ENCODE results near the gene PPP1CB.

DNA sequence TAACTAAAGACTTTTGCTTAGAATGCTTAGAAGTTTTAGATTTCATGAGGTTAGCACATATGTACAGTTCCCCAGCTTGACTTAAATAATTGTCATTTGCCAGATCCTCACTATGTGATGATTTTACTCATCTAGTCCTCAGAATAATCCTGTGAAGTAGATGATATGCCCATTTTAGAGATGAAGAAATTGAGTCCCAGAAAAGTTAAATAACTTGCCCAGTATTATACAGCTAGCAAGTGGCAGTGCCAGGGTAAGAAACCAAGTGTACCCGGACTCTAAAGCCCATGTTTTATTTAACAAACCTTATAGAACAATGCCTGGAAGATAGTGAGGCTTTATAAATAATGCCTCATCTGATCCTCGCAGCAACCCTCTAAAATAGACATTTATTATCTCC is 87.3 kb downstream of the PPP1CB start:
- no peak for TF ChIP-seq POLR2A (IDR thresholded peaks at IDR 0.05)
- TF ChIP-seq, protein P1, sequence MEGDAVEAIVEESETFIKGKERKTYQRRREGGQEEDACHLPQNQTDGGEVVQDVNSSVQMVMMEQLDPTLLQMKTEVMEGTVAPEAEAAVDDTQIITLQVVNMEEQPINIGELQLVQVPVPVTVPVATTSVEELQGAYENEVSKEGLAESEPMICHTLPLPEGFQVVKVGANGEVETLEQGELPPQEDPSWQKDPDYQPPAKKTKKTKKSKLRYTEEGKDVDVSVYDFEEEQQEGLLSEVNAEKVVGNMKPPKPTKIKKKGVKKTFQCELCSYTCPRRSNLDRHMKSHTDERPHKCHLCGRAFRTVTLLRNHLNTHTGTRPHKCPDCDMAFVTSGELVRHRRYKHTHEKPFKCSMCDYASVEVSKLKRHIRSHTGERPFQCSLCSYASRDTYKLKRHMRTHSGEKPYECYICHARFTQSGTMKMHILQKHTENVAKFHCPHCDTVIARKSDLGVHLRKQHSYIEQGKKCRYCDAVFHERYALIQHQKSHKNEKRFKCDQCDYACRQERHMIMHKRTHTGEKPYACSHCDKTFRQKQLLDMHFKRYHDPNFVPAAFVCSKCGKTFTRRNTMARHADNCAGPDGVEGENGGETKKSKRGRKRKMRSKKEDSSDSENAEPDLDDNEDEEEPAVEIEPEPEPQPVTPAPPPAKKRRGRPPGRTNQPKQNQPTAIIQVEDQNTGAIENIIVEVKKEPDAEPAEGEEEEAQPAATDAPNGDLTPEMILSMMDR (IDR thresholded peaks at IDR 0.05), result no peak

All from heart left ventricle (tissue), 13 donors.